ENCODE results near the gene ADK. TPM values are rescaled to one million over a fixed set of nuclear protein-coding genes. Genes with fewer than 3 reads are reported as not detected.

ADK gene
- total RNA-seq, 2 experiments from 2014 or later, result 26.4 to 31.1 TPM

DNA sequence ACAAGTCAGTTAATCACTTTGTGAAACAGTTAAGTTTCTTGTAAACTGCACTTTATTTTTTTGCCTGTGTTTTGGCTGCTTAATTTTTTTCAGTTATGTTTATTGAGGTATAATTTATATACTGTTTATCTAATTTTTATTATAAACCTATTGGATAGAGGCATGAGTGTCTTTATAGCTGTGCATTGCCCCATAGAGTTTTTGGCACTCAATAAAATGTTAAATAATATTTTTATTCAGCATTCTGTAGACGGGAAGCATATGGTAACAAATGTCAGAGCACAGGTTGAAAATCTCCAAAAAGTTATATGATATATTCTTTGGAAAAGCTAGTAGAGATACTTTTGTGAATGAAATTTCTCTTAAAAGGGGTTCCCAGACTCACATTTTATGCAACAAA, 431.5 kb downstream of the ADK start:
- H3K9me3 ChIP-seq (ENCODE audit: low read length), result 0 out of 2 replicates have a peak, but pooled peaks cover 6% of the 10 kb centered on the region
- H3K4me2 ChIP-seq (ENCODE audit: low read length), result no peak overlapping the region
- intact Hi-C loops (cut with micrococcal nuclease; ENCODE audit: unreplicated experiment), result loop anchor here (10.0 kb wide), 1 partner anchor 242 kb away; the partner anchor contains the start of gene KAT6B
- ChIA-PET CTCF (ENCODE audit: unreplicated experiment) (no interaction called here), POLR2A (interaction anchor here (0.6 kb wide), 1 partner anchor 303 kb away, joined by 3 read pairs; no protein-coding TSS in a partner anchor)
- H3K9me2 ChIP-seq (ENCODE audit: insufficient read depth, low read length), result no peaks in the 10 kb centered on the region
- H3K79me2 ChIP-seq (ENCODE audit: insufficient read depth, low read depth, low read length), result no peaks in the 10 kb centered on the region
- no peak overlapping the region for H3K4me3 ChIP-seq (ENCODE audit: low read depth, low read length, poor library complexity, severe bottlenecking)
- no peak for TF ChIP-seq EZH2phosphoT487 (IDR thresholded peaks at IDR 0.05; ENCODE audit: borderline replicate concordance, low read depth, low read length)
- TF ChIP-seq, protein P1, sequence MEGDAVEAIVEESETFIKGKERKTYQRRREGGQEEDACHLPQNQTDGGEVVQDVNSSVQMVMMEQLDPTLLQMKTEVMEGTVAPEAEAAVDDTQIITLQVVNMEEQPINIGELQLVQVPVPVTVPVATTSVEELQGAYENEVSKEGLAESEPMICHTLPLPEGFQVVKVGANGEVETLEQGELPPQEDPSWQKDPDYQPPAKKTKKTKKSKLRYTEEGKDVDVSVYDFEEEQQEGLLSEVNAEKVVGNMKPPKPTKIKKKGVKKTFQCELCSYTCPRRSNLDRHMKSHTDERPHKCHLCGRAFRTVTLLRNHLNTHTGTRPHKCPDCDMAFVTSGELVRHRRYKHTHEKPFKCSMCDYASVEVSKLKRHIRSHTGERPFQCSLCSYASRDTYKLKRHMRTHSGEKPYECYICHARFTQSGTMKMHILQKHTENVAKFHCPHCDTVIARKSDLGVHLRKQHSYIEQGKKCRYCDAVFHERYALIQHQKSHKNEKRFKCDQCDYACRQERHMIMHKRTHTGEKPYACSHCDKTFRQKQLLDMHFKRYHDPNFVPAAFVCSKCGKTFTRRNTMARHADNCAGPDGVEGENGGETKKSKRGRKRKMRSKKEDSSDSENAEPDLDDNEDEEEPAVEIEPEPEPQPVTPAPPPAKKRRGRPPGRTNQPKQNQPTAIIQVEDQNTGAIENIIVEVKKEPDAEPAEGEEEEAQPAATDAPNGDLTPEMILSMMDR (conservative IDR thresholded peaks at IDR 0.05; ENCODE audit: low read length), result no peak
- H3K36me3 ChIP-seq (ENCODE audit: insufficient read depth, low read length), result no peaks in the 10 kb centered on the region
- peaks cover 18% of the 10 kb centered on the region for H3K4me1 ChIP-seq (ENCODE audit: insufficient read depth, low read length, poor library complexity, severe bottlenecking)
- H3K27ac ChIP-seq (ENCODE audit: low read depth, low read length, poor library complexity, severe bottlenecking), result no peak overlapping the region
- H2AFZ ChIP-seq (ENCODE audit: low read length), result no peak overlapping the region
- no TSS peak for BruUV-seq (replicated peaks)
- H4K20me1 ChIP-seq (ENCODE audit: insufficient read depth, low read length), result no peaks in the 10 kb centered on the region
- no peak for DNase-seq (ENCODE audit: low spot score)

DNA sequence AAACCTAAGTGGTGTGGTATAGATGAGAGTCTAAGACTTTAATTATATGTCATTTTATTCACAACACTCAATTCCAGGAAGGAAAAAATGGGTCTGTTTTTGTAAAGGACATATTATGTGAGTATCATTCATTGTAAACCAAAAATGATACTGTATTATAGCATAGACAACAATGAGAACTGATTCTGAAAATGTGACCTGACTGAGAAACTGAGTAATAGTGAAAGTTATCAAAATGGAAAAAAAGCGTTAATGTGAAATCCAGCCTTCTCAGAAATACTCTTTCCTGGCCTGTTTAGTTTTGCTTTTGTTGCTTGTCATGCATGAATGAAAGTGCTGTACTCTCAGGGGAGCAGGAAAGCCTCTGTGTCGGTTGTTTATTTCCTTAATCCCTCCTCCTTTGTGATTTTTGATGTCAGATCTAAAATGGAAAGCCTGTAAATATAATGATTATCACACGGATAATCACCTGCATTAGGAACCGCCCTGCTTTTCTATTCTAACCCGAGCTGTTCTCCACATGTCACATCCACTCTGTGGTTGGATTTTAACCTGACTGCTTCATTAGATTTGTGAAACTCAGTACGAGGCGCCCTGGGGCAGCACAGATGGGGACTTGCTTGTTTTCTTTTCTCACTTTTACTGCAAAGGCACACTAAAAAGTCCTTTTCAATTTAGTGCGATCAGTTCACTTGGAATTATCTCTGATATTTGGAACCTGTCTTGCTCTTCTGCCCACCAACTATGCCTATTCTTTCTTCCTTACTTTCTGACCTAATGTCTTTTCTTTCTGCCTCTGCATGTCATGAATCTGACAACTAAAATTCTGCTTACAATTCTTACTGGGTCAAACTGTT, 434.4 kb downstream of the ADK start:
- BruUV-seq (replicated peaks), result no TSS peak
- Histone ChIP-seq H3K4me3 (ENCODE audit: low read depth, low read length, poor library complexity, severe bottlenecking) (peak overlapping the region; percentile 54), H3K79me2 (ENCODE audit: insufficient read depth, low read depth, low read length) (no peaks in the 10 kb centered on the region), H3K4me1 (ENCODE audit: insufficient read depth, low read length, poor library complexity, severe bottlenecking) (peaks cover 34% of the 10 kb centered on the region), H3K36me3 (ENCODE audit: insufficient read depth, low read length) (no peaks in the 10 kb centered on the region), H3K27ac (ENCODE audit: low read depth, low read length, poor library complexity, severe bottlenecking) (peak overlapping the region; percentile 49), H4K20me1 (ENCODE audit: insufficient read depth, low read length) (no peaks in the 10 kb centered on the region), H3K9me2 (ENCODE audit: insufficient read depth, low read length) (no peaks in the 10 kb centered on the region), H3K9me3 (ENCODE audit: low read length) (no peaks in the 10 kb centered on the region), H2AFZ (ENCODE audit: low read length) (peak overlapping the region; percentile 66), H3K4me2 (ENCODE audit: low read length) (peak overlapping the region; percentile 78)
- intact Hi-C loops (cut with micrococcal nuclease; ENCODE audit: unreplicated experiment), result loop anchor here (10.0 kb wide), 1 partner anchor 239 kb away; the partner anchor contains the start of gene KAT6B
- TF ChIP-seq, protein P1 (conservative IDR thresholded peaks at IDR 0.05; ENCODE audit: low read length), result no peak
- no peak for TF ChIP-seq EZH2phosphoT487 (IDR thresholded peaks at IDR 0.05; ENCODE audit: borderline replicate concordance, low read depth, low read length)
- ChIA-PET POLR2A (interaction anchor here (0.9 to 1.4 kb wide), 2 partner anchors 25 to 82 kb away, joined by 3 to 5 read pairs; no protein-coding TSS in a partner anchor), CTCF (ENCODE audit: unreplicated experiment) (no interaction called here)
- DNase-seq (ENCODE audit: low spot score), result peak; percentile 49

Data from OCI-LY7 (cell line).